ENCODE data around the gene ABLIM2. TPM values are rescaled to one million over a fixed set of nuclear protein-coding genes. Genes with fewer than 3 reads are reported as not detected.

ABLIM2 gene
- total and polyA plus RNA-seq, 2 of the 13 experiments (the other 11 are each of a cell fraction or from before 2014, with no cell fraction given) = 0.20 to 0.37 TPM

GRCh38 chr4:8061145-8061544 is 97.5 kb downstream of the ABLIM2 start:
- Histone ChIP-seq H3K9ac (ENCODE audit: insufficient read depth, low read depth, low read length) (no peak overlapping the region), H3K27me3 (ENCODE audit: control insufficient read depth in 1 of 2, insufficient read depth in 2 of 2, low read length in 2 of 2) (peaks cover 0 to 22% of the 10 kb centered on the region in 2 experiments; a peak in 2 of 5 replicates), H3K36me3 (replicated peaks in 1 of 2; ENCODE audit: control insufficient read depth in 1 of 2, insufficient read depth in 2 of 2, low read length in 2 of 2) (no peaks in the 10 kb centered on the region), H3K4me2 (ENCODE audit: low read depth, low read length) (no peak overlapping the region), H3K4me1 (ENCODE audit: insufficient read depth, low read length) (peaks cover 37% of the 10 kb centered on the region), H3K79me2 (ENCODE audit: insufficient read depth, low read length) (no peaks in the 10 kb centered on the region), H3K9me3 (ENCODE audit: low read length) (peaks cover 22% of the 10 kb centered on the region), H3K27ac (ENCODE audit: extremely low read length, insufficient read depth, low read length) (no peak overlapping the region), H2AFZ (ENCODE audit: low read length) (no peak overlapping the region), H3K4me3 (replicated peaks in 1 of 3; ENCODE audit: insufficient read depth in 1 of 3, low read depth in 2 of 3, low read length in 3 of 3) (no peak overlapping the region), H4K20me1 (ENCODE audit: insufficient read depth, low read length) (no peaks in the 10 kb centered on the region)
- POLR2A ChIA-PET = no interaction called here
- no TSS peak for BruUV-seq (replicated peaks)
- in situ Hi-C loops (cut with HindIII; ENCODE audit: extremely low pct_ligation_motif_present, low pct_unique_long_range_greater_than_20kb) (no loop called here), intact Hi-C loops (cut with micrococcal nuclease; ENCODE audit: unreplicated experiment) (no loop called here)
- no peak for DNase-seq (ENCODE audit: low spot score)
- 59% methylated on average over 3 of the region's 7 CpGs for WGBS (ENCODE audit: low lambda C conversion rate)
- ATAC-seq = no peak
- no peak for FAIRE-seq
- CTCF ChIA-PET (ENCODE audit: low intra/inter-chr PET ratio, low total read pairs) = no interaction called here
- no peak for TF ChIP-seq KDM5B (CRISPR knock-in tag; IDR thresholded peaks at IDR 0.05; ENCODE audit: borderline replicate concordance)
- TF ChIP-seq ZNF788 (CRISPR knock-in tag; IDR thresholded peaks at IDR 0.05; ENCODE audit: borderline replicate concordance) = no peak
- TF ChIP-seq ZNF782 (CRISPR knock-in tag; IDR thresholded peaks at IDR 0.05; ENCODE audit: borderline replicate concordance) = no peak
- no peak for TF ChIP-seq GMEB2 (CRISPR knock-in tag; IDR thresholded peaks at IDR 0.05; ENCODE audit: low read depth)
- TF ChIP-seq ZNF512B (CRISPR knock-in tag; IDR thresholded peaks at IDR 0.05; ENCODE audit: borderline replicate concordance) = no peak
- TF ChIP-seq ZNF432 (CRISPR knock-in tag; IDR thresholded peaks at IDR 0.05; ENCODE audit: borderline replicate concordance) = no peak
- no peak for TF ChIP-seq ZNF503 (CRISPR knock-in tag; IDR thresholded peaks at IDR 0.05)
- no peak for TF ChIP-seq ZNF709 (CRISPR knock-in tag; IDR thresholded peaks at IDR 0.05)
- TF ChIP-seq ZBTB20 (CRISPR knock-in tag; IDR thresholded peaks at IDR 0.05; ENCODE audit: borderline replicate concordance, low read depth) = no peak
- no peak for TF ChIP-seq PHF21A (CRISPR knock-in tag; IDR thresholded peaks at IDR 0.05)
- no peak for TF ChIP-seq HDAC2 (CRISPR knock-in tag; IDR thresholded peaks at IDR 0.05)
- TF ChIP-seq ZBTB46 (CRISPR knock-in tag; IDR thresholded peaks at IDR 0.05; ENCODE audit: borderline replicate concordance) = no peak

Data from HepG2 (cell line).